Measurements from ENCODE around the gene KRT72.

The KRT72 gene

GRCh38 chr12:52604859-52605258 is 3.6 kb upstream of the KRT72 start:
- no peak overlapping the region for H3K9ac ChIP-seq (ENCODE audit: low read length)
- H3K27ac ChIP-seq (ENCODE audit: low read depth, low read length), result no peak overlapping the region
- no peak overlapping the region for H2AFZ ChIP-seq (ENCODE audit: low read depth, low read length, severe bottlenecking)
- H3K9me2 ChIP-seq (replicated peaks; ENCODE audit: insufficient read depth, low read length), result no peaks in the 10 kb centered on the region
- H4K20me1 ChIP-seq (ENCODE audit: low read depth, low read length), result no peaks in the 10 kb centered on the region
- H3K79me2 ChIP-seq (ENCODE audit: insufficient read depth, low read length), result no peaks in the 10 kb centered on the region
- H3K4me2 ChIP-seq (ENCODE audit: low read depth, low read length, poor library complexity, severe bottlenecking), result no peak overlapping the region
- no peak for TF ChIP-seq CTCF (IDR thresholded peaks at IDR 0.05; ENCODE audit: insufficient read depth, low read length, poor library complexity, severe bottlenecking)
- TF ChIP-seq EZH2phosphoT487 (conservative IDR thresholded peaks at IDR 0.05; ENCODE audit: low read length), result no peak
- H3K4me3 ChIP-seq (ENCODE audit: insufficient read depth, low read length, poor library complexity, severe bottlenecking), result no peak overlapping the region
- H3K9me3 ChIP-seq (ENCODE audit: insufficient read depth, low read length), result no peaks in the 10 kb centered on the region
- no peaks in the 10 kb centered on the region for H3K36me3 ChIP-seq (ENCODE audit: low read length)
- H3K27me3 ChIP-seq (ENCODE audit: low read length), result no peaks in the 10 kb centered on the region
- H3F3A ChIP-seq (ENCODE audit: insufficient read depth), result no peaks in the 10 kb centered on the region

- no peaks in the 10 kb centered on the region for H3K9me3 ChIP-seq (ENCODE audit: insufficient read depth, low read length)
- H3K4me3 ChIP-seq (ENCODE audit: insufficient read depth, low read length, poor library complexity, severe bottlenecking), result no peak overlapping the region
- no peaks in the 10 kb centered on the region for H4K20me1 ChIP-seq (ENCODE audit: low read depth, low read length)
- H3K27me3 ChIP-seq (ENCODE audit: low read length), result no peaks in the 10 kb centered on the region
- no peak overlapping the region for H3K9ac ChIP-seq (ENCODE audit: low read length)
- H3K79me2 ChIP-seq (ENCODE audit: insufficient read depth, low read length), result no peaks in the 10 kb centered on the region
- H2AFZ ChIP-seq (ENCODE audit: low read depth, low read length, severe bottlenecking), result no peak overlapping the region
- H3K9me2 ChIP-seq (replicated peaks; ENCODE audit: insufficient read depth, low read length), result no peaks in the 10 kb centered on the region
- no peak overlapping the region for H3K4me2 ChIP-seq (ENCODE audit: low read depth, low read length, poor library complexity, severe bottlenecking)
- no peaks in the 10 kb centered on the region for H3F3A ChIP-seq (ENCODE audit: insufficient read depth)
- H3K27ac ChIP-seq (ENCODE audit: low read depth, low read length), result no peak overlapping the region
- TF ChIP-seq EZH2phosphoT487 (conservative IDR thresholded peaks at IDR 0.05; ENCODE audit: low read length) (no peak), CTCF (IDR thresholded peaks at IDR 0.05; ENCODE audit: insufficient read depth, low read length, poor library complexity, severe bottlenecking) (no peak)
- H3K36me3 ChIP-seq (ENCODE audit: low read length), result no peaks in the 10 kb centered on the region
Measured at GRCh38 chr12:52603314-52603713, 2.1 kb upstream of the KRT72 start.

- H3K27ac ChIP-seq (ENCODE audit: low read depth, low read length), result no peak overlapping the region
- H3K9me3 ChIP-seq (ENCODE audit: insufficient read depth, low read length), result no peaks in the 10 kb centered on the region
- no peak overlapping the region for H3K4me3 ChIP-seq (ENCODE audit: insufficient read depth, low read length, poor library complexity, severe bottlenecking)
- no peaks in the 10 kb centered on the region for H3K27me3 ChIP-seq (ENCODE audit: low read length)
- no peaks in the 10 kb centered on the region for H3K9me2 ChIP-seq (replicated peaks; ENCODE audit: insufficient read depth, low read length)
- H3F3A ChIP-seq (ENCODE audit: insufficient read depth), result no peaks in the 10 kb centered on the region
- TF ChIP-seq EZH2phosphoT487 (conservative IDR thresholded peaks at IDR 0.05; ENCODE audit: low read length), result no peak
- no peak for TF ChIP-seq CTCF (IDR thresholded peaks at IDR 0.05; ENCODE audit: insufficient read depth, low read length, poor library complexity, severe bottlenecking)
- H3K9ac ChIP-seq (ENCODE audit: low read length), result no peak overlapping the region
- no peaks in the 10 kb centered on the region for H4K20me1 ChIP-seq (ENCODE audit: low read depth, low read length)
- H3K36me3 ChIP-seq (ENCODE audit: low read length), result no peaks in the 10 kb centered on the region
- no peak overlapping the region for H2AFZ ChIP-seq (ENCODE audit: low read depth, low read length, severe bottlenecking)
- no peaks in the 10 kb centered on the region for H3K79me2 ChIP-seq (ENCODE audit: insufficient read depth, low read length)
- no peak overlapping the region for H3K4me2 ChIP-seq (ENCODE audit: low read depth, low read length, poor library complexity, severe bottlenecking)
Measured at GRCh38 chr12:52602552-52602951, 1.3 kb upstream of the KRT72 start.
